T-helper 9 cell (primary cell): Measurements from ENCODE around the gene VSNL1.

Source experiments
- DNase-seq: peaks from one replicate; pipeline ENCODE4 v3.0.0-alpha.2; 2020
- total RNA-seq, 2 donors: gene quantifications; one replicate each; lab custom pipeline; 2026; lab: John Stamatoyannopoulos, UW

Gene VSNL1
- 0 reads per million in 2 donors for total RNA-seq

- DNase-seq = no peak
Observed at GRCh38 chr2:17540093-17540812, at the start of gene VSNL1. TSS of gene VSNL1 (plus strand) at chr2:17540696. CDS start at chr2:17592075, 51,379 bp downstream.

GRCh38 chr2:17495590-17495989 lies 44.9 kb upstream of the VSNL1 start:
- no peak for DNase-seq

- DNase-seq = no peak
Observed at GRCh38 chr2:17497718-17498117, 42.8 kb upstream of the VSNL1 start.

- no peak for DNase-seq
Observed at GRCh38 chr2:17506736-17507616, 33.5 kb upstream of the VSNL1 start.

GRCh38 chr2:17515652-17516051 lies 24.8 kb upstream of the VSNL1 start:
- no peak for DNase-seq

GRCh38 chr2:17517481-17518211 lies 22.9 kb upstream of the VSNL1 start:
- DNase-seq = no peak

- no peak for DNase-seq
Observed at GRCh38 chr2:17518212-17519154, 22.0 kb upstream of the VSNL1 start, which contains the start of gene RAD51AP2. TSS of gene RAD51AP2 (minus strand) at chr2:17518440. CDS start at chr2:17518415, 25 bp downstream.

GRCh38 chr2:17519486-17519885 lies 21.0 kb upstream of the VSNL1 start:
- DNase-seq = no peak

GRCh38 chr2:17520761-17521160 lies 19.7 kb upstream of the VSNL1 start:
- DNase-seq = no peak

GRCh38 chr2:17521621-17522020 lies 18.9 kb upstream of the VSNL1 start:
- no peak for DNase-seq

GRCh38 chr2:17522303-17522702 lies 18.2 kb upstream of the VSNL1 start:
- DNase-seq = no peak

GRCh38 chr2:17529771-17530170 lies 10.7 kb upstream of the VSNL1 start:
- DNase-seq = no peak

GRCh38 chr2:17533546-17533945 lies 7.0 kb upstream of the VSNL1 start:
- no peak for DNase-seq

GRCh38 chr2:17536416-17536815 lies 4.1 kb upstream of the VSNL1 start:
- no peak for DNase-seq

GRCh38 chr2:17538022-17538843 lies 2.3 kb upstream of the VSNL1 start:
- no peak for DNase-seq

- DNase-seq = no peak
Observed at GRCh38 chr2:17538844-17539554, 1.5 kb upstream of the VSNL1 start.

- DNase-seq = no peak
Observed at GRCh38 chr2:17539611-17540092, 844 bp upstream of the VSNL1 start.

GRCh38 chr2:17540813-17541530 lies 476 bp downstream of the VSNL1 start:
- no peak for DNase-seq

GRCh38 chr2:17541531-17541950 lies 1.0 kb downstream of the VSNL1 start:
- DNase-seq = no peak
